GM19452 (cell line): ENCODE data around the gene MKNK2.
"Not testable (repeated sequence)": the region's sequence is repeated elsewhere in the genome, so short reads cannot be mapped to it uniquely, and the experiment has no call there.

Source experiments
- ATAC-seq: cut with Tn5 transposase; IDR thresholded peaks from one replicate; pipeline ENCODE4 v1.9.1; 2021; ENCODE audit not compliant: unreplicated experiment

Gene MKNK2

DNA sequence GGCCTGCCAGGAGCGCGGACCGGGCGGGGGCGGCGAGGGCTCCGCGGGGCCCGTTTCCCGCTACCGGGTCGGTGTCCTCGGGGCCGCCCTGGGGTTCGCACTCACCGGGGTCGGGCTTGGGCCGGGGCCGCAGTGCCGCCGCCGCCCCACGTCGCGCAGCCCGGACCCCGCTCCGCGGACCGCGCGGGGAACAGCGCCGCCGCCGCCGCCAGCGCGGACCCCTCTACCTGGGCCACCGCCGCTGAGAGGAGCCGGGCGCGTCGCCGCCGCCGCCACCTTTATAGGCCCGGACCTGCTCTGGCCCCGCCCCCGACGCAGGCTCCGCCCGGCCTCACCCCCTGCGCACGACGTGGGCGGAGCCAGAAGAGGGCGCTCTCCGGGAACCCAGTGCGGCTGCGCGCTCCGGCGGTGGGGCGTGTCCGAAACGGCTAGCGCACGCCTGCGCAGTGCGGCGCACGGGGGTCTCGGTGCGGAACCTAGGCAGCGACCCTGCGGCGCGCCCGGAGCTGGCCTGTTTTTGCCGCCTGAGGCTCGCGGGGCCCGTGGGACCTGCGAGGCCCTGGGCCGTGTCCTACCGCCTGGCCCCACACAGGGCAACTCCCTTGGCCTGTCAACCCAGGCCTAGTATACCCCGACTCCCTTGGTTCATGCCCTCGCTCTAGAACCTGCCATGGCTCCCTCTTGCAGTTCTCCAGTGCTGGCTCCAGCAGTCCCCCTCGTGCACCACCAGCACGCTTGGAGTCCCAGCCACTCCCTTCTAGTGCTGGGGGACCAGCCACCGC, at the start of gene MKNK2:
MKNK2 (minus strand) TSS at position 254 of the 782 bp plus-strand sequence. CDS start 393 bp downstream, outside the sequence.
- peak; percentile 52 for ATAC-seq

DNA sequence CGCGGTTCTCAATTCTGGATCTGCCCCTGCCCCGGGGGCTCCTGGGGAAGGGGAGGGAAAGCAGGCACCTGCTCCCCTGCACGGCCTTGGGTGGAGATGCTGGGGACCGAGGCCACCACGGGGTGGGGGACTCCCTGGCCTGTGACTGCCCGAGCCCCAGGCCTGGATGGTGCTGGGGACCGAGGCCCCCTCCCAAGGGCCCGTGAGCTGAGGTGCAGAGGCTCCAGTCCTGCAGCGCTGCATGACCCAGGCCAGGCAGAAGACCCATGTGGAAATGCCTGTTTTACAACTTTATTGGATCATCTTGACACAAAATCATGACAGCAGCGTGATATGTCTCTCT, 49.6 kb upstream of the MKNK2 start:
- no peak for ATAC-seq

GRCh38 chr19:2099937-2100718, 49.1 kb upstream of the MKNK2 start:
- no peak for ATAC-seq

GRCh38 chr19:2099054-2099501, 48.0 kb upstream of the MKNK2 start:
- ATAC-seq, result no peak

- ATAC-seq, result no peak
Measured at GRCh38 chr19:2097886-2098327, 46.9 kb upstream of the MKNK2 start.

- ATAC-seq, result no peak
Measured at GRCh38 chr19:2097203-2097885, 46.3 kb upstream of the MKNK2 start.

- ATAC-seq, result peak; percentile 60
Measured at GRCh38 chr19:2096480-2097202, 45.6 kb upstream of the MKNK2 start, which contains the start of gene IZUMO4. Gene IZUMO4 (plus strand): TSS chr19:2096915. CDS start chr19:2096946, 31 bp downstream.

- peak; percentile 41 for ATAC-seq
Measured at GRCh38 chr19:2096034-2096479, 45.0 kb upstream of the MKNK2 start, which contains the start of gene MOB3A. Gene MOB3A (minus strand): TSS chr19:2096326. CDS start chr19:2078560, 17,766 bp downstream.

- not testable (repeated sequence) for ATAC-seq
Measured at GRCh38 chr19:2091926-2092525, 41.0 kb upstream of the MKNK2 start.

- ATAC-seq, result peak; percentile 1
Measured at GRCh38 chr19:2089727-2090053, 38.6 kb upstream of the MKNK2 start.

DNA sequence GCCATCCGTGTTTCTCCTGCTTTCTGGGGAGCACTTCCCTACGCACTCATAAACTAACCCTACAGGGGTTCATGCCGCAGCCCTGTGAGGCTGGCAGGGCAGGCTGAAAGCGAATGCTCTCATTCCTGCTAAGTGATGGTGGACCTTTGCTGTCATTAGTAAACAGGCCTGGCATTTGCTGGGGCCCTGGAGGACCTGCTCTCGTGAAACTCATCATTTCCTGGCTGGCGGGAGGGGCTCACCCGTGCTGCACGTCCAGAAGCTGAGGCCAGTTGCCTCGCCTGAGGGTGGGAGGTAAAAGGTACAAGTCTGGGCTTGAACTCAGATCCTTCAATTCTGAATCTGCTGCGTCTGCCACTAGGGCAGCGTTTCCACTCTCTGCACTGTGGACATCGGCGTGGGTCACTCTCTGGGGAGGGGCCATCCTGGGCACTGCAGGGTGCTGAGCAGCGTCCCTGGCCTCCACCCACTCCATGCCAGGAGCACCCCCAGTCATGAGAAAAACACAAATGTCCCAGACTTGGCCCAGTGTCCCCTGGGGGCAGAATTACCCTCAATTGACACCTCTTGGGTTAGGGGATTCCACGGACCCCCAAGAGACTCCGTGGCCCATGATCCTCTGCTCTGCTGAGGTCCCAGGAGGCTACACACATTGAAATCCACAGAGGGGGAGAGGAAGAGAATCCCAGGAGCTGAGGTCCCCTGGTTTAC, 38.1 kb upstream of the MKNK2 start:
- no peak for ATAC-seq

GRCh38 chr19:2087621-2088100, 36.6 kb upstream of the MKNK2 start:
- no peak for ATAC-seq

DNA sequence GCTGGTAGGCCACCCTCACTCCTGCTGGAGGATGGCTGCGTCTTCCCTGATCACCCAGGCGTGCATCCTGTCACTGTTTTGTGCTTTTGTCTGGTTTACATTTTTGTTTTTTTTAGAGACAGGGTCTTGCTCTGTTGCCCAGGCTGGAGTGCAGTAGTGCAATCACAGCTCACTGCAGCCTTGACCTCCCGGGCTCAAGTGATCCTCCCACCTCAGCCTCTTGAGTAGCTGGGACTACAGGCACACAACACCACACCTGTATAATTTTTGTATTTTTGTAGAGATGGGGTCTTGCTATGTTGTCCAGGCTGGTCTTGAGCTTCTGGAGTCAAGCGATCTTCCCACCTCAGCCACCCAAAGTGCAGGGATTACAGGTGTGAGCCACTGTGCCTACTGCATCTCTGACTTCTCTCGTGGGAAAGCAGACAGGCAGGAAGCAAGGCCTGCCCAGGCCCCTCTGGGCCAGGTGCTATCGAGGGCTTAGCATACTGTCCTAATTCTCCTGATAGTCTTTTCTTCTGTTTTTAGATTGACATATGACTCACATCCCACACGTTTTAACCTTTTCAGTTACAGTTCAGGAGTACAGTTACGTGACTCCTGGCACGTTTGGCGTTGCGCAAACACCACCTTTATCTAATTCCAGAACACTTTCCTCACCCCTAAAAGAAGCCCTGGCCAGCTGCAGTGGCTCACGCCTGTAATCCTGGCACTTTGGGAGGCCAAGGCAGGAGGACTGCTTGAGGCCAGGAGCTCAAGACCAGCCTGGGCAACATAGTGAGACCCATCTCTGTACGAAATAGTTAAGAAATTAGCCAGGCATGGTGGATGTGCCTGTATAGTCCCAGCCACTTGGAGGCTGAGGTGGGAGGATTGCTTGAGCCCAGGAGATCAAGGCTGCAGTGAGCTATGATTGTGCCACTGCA, 35.9 kb upstream of the MKNK2 start:
- not testable (repeated sequence) for ATAC-seq

- ATAC-seq, result peak; percentile 22
Measured at GRCh38 chr19:2084993-2085720, 34.1 kb upstream of the MKNK2 start.

DNA sequence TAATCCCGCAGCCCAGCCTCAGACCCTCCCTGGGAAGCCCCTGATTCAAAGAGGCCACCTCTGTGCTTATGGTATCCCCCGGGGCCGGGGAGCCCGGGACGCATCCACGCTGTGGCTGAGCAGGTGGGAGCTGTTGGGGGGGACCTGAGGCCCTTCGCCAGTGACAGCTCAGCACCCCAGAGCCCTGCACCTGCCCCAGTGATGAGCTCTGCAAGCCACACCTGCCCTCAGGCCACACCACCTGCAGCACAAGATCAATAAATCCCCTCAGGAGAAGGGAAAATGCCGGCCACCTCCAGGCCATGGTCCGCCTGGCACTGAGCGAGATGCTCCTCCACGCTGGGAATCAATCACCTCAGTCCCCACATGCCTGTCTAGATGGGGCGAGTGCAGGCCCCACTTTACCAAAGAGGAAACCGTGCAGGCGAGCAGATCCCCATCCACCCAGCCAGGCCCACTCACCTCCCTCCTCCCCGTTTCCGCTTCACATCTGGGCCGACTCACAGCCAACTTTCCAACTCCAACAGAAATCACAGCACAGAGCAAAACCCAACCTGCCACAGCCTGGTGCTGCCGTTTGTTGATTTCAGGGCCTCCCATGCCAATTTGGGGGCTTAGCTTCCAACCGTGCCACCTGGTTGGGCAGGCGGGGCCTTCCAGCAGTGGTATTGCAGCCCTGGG, 32.3 kb upstream of the MKNK2 start:
- ATAC-seq, result no peak

GRCh38 chr19:2081873-2082810, 31.1 kb upstream of the MKNK2 start:
- ATAC-seq, result no peak
